ENCODE measurements around the gene RNF144A. TPM values are rescaled to one million over a fixed set of nuclear protein-coding genes. Genes with fewer than 3 reads are reported as not detected.

RNF144A gene
- total RNA-seq, 1 donor from 2014 or later: 0.26 TPM

GRCh38 chr2:7053650-7054265, 136.5 kb downstream of the RNF144A start:
- Histone ChIP-seq H3K4me3 (ENCODE audit: low read depth, low read length) (no peak overlapping the region), H3K36me3 (ENCODE audit: control insufficient read depth, insufficient read depth, low read length) (no peaks in the 10 kb centered on the region), H3K27me3 (ENCODE audit: control insufficient read depth, insufficient read depth, low read length) (no peaks in the 10 kb centered on the region)
- DNase-seq (ENCODE audit: low read depth) (no peak), FAIRE-seq (no peak)
- no peak for TF ChIP-seq CTCF (IDR thresholded peaks at IDR 0.05; ENCODE audit: insufficient read depth, low read length, severe bottlenecking)

GRCh38 chr2:7057865-7058400, 140.7 kb downstream of the RNF144A start:
- Histone ChIP-seq H3K27me3 (ENCODE audit: control insufficient read depth, insufficient read depth, low read length) (no peaks in the 10 kb centered on the region), H3K4me3 (ENCODE audit: low read depth, low read length) (no peak overlapping the region), H3K36me3 (ENCODE audit: control insufficient read depth, insufficient read depth, low read length) (no peaks in the 10 kb centered on the region)
- no peak for DNase-seq (ENCODE audit: low read depth)
- no peak for TF ChIP-seq CTCF (IDR thresholded peaks at IDR 0.05; ENCODE audit: insufficient read depth, low read length, severe bottlenecking)
- no peak for FAIRE-seq

GRCh38 chr2:7060156-7060555, 142.9 kb downstream of the RNF144A start:
- no peak overlapping the region for H3K4me3 ChIP-seq (ENCODE audit: low read depth, low read length)
- DNase-seq (ENCODE audit: low read depth) (no peak), FAIRE-seq (no peak)
- no peaks in the 10 kb centered on the region for H3K27me3 ChIP-seq (ENCODE audit: control insufficient read depth, insufficient read depth, low read length)
- no peaks in the 10 kb centered on the region for H3K36me3 ChIP-seq (ENCODE audit: control insufficient read depth, insufficient read depth, low read length)
- no peak for TF ChIP-seq CTCF (IDR thresholded peaks at IDR 0.05; ENCODE audit: insufficient read depth, low read length, severe bottlenecking)

GRCh38 chr2:7060631-7061449, 143.6 kb downstream of the RNF144A start:
- no peak for FAIRE-seq

GRCh38 chr2:7061450-7061789, 144.2 kb downstream of the RNF144A start:
- FAIRE-seq (no peak), DNase-seq (ENCODE audit: low read depth) (no peak)
- no peaks in the 10 kb centered on the region for H3K27me3 ChIP-seq (ENCODE audit: control insufficient read depth, insufficient read depth, low read length)
- no peak for TF ChIP-seq CTCF (IDR thresholded peaks at IDR 0.05; ENCODE audit: insufficient read depth, low read length, severe bottlenecking)
- no peaks in the 10 kb centered on the region for H3K36me3 ChIP-seq (ENCODE audit: control insufficient read depth, insufficient read depth, low read length)
- H3K4me3 ChIP-seq (ENCODE audit: low read depth, low read length): no peak overlapping the region

More at GRCh38 chr2:7060631-7061449, 143.6 kb downstream of the RNF144A start:
- Histone ChIP-seq H3K27me3 (ENCODE audit: control insufficient read depth, insufficient read depth, low read length) (no peaks in the 10 kb centered on the region), H3K36me3 (ENCODE audit: control insufficient read depth, insufficient read depth, low read length) (no peaks in the 10 kb centered on the region), H3K4me3 (ENCODE audit: low read depth, low read length) (no peak overlapping the region)
- TF ChIP-seq CTCF (IDR thresholded peaks at IDR 0.05; ENCODE audit: insufficient read depth, low read length, severe bottlenecking): no peak
- DNase-seq (ENCODE audit: low read depth): no peak
